NCI-H2081 treated with DMSO at 0.1 percent for 48 hours (cell line): ENCODE data around the gene FSTL4.

ENCODE experiments used
- DNase-seq: peaks from one replicate; lab custom pipeline; 2025; lab: John Stamatoyannopoulos, UW

FSTL4 gene

DNA sequence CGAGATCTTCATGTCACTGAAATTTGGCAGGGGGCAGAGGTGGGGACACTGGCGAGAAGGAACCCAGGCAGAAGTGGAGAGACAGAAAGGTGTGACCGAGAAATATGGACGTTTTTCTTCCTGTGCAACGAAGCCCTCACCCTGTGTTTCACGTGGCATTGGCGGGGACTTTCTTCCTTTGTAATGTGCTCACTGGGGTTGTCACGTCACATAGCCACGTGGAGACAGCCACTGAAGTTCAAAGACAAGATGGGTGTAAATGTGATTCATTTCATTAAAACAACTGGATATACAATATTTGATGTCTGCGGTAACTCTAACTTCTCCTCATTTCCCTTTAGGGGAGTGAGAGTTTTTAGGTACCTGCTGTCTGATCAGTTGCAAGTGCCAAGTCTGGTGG is 225.7 kb downstream of the FSTL4 start:
- DNase-seq, result no peak

GRCh38 chr5:133385346-133385745 is 227.0 kb downstream of the FSTL4 start:
- no peak for DNase-seq

DNA sequence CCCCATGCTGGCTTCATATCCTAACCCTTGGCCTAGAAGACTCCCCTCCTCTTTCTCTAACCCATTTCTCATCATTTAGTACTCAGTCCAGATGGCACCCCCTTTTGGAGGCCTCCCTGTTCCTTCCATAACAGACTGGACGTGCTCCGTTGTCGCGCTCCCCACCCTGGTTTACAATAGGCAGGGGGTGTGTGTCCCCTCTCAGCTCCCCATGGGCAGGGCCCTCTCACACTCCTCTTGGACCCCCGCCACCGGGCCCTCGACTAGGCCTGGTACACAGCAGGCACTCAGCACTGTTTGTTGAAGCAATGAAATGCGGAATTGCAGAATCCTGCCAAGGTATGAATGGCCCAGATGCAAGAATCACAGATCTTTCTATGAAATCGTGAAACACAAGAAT is 227.4 kb downstream of the FSTL4 start:
- no peak for DNase-seq

DNA sequence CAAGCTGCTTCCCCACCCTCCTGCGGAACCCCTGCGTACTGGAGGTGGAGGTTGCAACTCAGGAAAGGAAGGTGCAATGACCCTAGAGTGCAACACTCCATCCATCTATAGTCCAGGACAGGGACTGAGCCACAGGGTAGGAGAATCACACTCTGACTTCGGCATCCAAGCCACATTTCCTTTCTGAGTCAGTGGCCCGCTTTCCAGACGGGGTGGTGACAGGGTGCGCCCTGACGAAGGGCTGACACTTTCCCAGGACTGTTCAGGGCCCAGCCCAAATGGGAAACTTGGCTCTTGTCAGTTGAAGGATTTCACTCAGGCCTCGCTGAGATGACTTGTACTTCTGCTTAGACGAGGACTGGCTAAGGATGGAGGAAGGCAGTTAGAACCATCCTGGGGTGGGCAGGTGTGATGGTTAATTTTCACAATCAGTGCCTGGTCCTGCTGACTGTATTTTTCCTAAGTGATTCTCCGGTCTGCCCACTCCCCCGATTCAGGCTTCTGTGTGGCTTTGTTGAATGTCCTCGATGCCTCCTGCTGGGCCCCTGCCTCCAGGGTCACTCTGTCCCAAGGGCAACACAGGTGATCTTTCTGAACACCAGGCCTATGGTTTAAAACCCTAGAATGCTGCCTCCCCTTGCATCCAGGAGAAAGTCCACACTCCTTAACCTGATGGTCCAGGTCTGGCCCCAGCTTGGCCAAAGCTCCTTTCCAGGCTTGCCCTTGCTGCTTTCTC is 228.1 kb downstream of the FSTL4 start:
- DNase-seq, result no peak

GRCh38 chr5:133383580-133383939 is 228.8 kb downstream of the FSTL4 start:
- DNase-seq, result no peak

DNA sequence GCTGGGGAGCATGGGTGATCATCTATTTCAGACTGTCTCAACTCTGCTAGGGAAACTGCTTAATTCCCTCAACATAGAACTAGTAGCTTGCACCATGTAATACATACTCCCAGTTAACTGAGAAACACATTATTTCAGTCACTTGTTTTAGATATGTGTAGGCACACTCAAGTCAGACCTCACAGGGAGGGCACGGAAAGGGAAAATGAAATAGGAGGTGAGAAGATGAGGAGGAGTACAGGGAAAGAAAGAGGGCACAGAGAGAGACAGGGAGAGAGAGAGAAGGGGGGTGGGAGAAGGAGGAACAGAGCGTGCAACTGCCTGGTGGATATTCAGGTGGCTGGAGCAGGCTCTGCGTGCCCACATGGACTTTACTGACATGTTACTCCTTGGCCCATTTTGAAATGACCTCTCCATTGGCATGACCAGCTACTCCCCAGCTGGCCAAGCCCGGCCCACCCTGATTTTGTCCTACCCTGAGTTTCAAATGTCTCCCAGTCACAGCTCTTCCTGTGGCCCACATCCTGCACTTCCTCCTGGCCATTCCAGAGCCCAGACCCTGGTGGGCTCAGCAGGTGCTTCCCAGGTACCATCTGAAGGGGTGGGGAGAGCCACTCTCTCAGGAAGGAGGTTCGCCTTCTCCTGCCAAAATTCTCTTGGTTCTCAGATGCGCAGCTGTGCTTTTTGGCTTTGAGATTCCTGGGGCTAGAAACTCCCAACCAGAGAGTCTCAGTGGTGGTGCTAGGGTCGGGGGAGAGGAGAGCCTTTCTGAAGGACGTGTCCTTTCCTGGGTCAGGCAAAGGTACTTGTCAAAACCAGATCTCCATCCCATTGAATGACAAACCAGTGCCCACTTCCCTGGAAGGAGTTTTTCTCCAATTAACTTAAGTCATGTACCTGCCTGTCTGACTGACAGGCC is 229.4 kb downstream of the FSTL4 start:
- no peak for DNase-seq

- DNase-seq, result no peak
These were observed 230.6 kb downstream of the FSTL4 start for GRCh38 chr5:133381571-133382365.

DNA sequence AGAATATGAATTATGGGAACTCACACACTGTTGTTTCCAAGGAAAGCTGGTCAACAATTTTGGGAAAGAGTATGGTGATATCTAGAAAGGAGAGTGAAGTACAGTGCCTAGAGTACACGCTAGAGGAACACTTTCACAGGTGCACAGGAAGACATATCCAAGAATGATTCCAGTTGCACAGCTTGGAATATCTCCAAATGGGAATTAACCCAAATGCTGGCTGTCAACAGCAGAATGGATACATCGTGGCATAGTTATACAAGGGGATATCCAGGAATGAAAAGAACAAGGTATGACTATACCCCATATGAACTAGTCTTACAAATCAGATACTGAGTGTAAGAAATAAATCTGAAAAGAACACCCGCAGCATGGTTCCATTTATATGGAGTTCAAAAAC is 231.3 kb downstream of the FSTL4 start:
- DNase-seq, result no peak

GRCh38 chr5:133377736-133378135 is 234.6 kb downstream of the FSTL4 start:
- DNase-seq, result no peak

GRCh38 chr5:133376986-133377385 is 235.4 kb downstream of the FSTL4 start:
- DNase-seq, result no peak

GRCh38 chr5:133373121-133373870 is 239.0 kb downstream of the FSTL4 start:
- DNase-seq, result no peak

GRCh38 chr5:133372293-133372937 is 239.9 kb downstream of the FSTL4 start:
- no peak for DNase-seq

DNA sequence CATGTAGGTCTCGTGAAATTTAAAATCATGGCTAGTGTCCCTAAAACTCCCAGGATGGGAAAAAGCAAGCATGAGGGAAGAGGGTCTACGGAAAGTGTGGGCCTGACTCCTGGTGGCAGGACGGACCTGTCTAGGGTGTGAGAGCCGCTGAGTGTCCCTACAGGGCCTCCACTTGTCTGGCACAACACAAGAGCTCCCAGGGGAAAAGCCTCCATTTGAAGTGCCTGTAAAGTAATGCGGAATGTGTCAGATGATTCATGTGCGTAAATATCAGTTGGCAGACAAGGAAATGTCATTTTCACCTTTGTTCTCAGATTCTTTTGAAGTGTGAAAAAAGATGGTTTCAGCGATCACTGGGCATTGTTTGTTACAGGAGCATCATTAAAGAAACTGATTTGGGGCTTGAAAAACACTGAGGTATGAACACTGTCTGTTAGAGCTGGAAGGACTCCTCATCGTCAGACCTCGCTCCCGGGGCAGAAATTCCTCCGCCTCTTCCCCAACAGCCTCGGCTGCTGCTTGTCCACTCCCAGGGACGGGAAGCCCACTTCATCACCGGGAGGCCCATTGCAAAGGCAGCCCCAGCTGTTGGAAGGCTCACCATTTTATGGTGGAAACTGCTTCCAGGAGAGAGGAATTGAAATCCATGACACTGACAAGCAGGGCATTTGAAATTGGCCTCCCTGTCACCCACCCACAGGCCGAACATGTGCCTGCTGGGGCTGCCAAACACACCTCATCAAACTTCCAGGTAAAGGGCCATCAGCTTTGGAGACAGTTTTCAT is 240.8 kb downstream of the FSTL4 start:
- DNase-seq, result no peak

DNA sequence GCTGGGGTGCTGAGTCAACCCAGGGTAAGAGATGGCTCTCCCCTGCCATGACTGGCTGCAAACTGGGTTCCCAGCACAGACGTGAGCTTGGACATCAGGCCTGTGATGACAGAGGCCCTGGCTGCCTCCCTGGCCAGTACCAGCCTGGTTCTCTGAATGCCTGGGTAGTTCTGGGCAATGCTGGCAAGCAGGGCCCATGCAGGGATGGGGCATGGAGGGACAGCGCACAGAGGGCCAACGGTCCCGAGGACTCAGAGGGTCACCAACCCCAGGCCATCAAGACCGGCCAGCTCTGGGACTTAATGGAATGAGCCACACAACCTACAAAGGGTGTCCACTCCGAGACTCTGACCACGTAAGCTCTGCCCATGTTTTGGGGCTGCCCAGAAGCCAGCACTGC is 241.4 kb downstream of the FSTL4 start:
- DNase-seq, result no peak

DNA sequence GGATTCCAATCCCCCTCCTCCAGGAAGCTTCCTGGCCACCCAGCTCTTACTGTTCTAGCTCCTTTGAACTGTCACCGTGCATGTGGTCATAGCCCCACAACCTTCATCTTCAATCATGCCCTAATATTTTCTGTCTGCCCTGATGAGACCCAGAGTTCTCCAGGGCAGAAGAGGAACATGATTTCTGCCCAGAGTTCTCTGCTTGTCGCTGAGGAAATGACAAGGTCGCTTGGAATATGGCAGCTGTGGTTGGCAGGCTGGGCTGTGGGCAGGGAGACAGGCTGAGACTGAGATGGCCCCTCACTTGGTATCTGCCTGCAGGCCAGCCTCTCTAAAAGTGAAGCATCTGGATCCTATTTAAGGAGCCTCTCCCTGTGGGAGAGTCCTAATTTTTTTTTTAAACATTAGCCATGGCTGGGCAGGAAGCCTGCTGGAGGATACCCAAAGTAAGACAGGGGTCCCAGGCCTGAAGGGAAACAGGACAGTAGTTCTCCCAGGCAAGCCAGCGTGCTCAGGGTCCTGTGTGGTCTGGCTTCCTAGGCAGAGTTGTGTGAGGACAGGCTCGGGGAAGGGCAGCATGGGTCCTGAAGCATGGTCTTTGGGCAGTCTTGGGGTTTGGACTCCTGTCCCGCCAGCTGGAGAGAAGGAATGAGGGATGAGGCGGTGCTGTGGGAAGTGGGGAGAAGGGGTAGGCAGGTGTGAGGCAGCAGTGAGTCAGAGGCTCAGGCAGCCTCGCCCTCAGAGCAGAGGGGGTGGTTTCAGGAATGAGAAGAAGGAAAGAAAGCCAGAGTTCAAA is 242.1 kb downstream of the FSTL4 start:
- DNase-seq, result no peak

GRCh38 chr5:133368916-133369783 is 243.2 kb downstream of the FSTL4 start:
- DNase-seq, result no peak

- no peak for DNase-seq
These were observed 244.4 kb downstream of the FSTL4 start for GRCh38 chr5:133367984-133368383.

GRCh38 chr5:133367071-133367786 is 245.1 kb downstream of the FSTL4 start:
- DNase-seq, result no peak
